ENCODE data around the gene LTBP1.
"Not testable (repeated sequence)": the region's sequence is repeated elsewhere in the genome, so short reads cannot be mapped to it uniquely, and the experiment has no call there.

Gene LTBP1

DNA sequence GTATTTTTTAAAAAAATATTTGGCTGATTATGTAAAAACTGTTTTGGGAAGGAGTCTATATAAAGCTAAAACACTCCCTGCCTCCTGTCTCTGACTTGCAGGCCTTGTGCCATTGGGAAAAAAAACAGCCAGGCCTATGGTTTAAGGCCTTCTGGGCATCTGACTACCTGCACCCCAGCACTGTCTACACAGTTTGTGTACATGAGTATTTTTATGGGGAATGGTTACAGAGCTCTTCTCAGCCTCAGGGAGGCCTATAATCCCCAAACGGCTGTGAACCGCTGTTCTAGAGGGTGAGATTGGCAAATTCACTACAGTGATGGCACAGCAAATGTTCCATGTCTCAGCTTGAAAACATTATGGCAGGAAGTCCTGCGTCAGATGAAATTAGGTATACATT is 96.1 kb downstream of the LTBP1 start:
- Histone ChIP-seq H2AFZ (ENCODE audit: low read depth) (no peak overlapping the region), H3K27me3 (ENCODE audit: insufficient read depth, low read depth) (no peaks in the 10 kb centered on the region), H3K36me3 (ENCODE audit: insufficient read depth) (no peaks in the 10 kb centered on the region), H3K79me2 (ENCODE audit: insufficient read depth, low read depth) (no peaks in the 10 kb centered on the region), H3K4me3 (IDR thresholded peaks at IDR 0.05; ENCODE audit: insufficient read depth, low read depth, low read length) (no peak overlapping the region), H3K9ac (no peak overlapping the region), H3K4me1 (ENCODE audit: low read depth, poor library complexity, severe bottlenecking) (no peaks in the 10 kb centered on the region), H4K20me1 (ENCODE audit: insufficient read depth) (no peaks in the 10 kb centered on the region), H3K4me2 (no peak overlapping the region), H3K27ac (no peak overlapping the region)
- TF ChIP-seq, protein P1, sequence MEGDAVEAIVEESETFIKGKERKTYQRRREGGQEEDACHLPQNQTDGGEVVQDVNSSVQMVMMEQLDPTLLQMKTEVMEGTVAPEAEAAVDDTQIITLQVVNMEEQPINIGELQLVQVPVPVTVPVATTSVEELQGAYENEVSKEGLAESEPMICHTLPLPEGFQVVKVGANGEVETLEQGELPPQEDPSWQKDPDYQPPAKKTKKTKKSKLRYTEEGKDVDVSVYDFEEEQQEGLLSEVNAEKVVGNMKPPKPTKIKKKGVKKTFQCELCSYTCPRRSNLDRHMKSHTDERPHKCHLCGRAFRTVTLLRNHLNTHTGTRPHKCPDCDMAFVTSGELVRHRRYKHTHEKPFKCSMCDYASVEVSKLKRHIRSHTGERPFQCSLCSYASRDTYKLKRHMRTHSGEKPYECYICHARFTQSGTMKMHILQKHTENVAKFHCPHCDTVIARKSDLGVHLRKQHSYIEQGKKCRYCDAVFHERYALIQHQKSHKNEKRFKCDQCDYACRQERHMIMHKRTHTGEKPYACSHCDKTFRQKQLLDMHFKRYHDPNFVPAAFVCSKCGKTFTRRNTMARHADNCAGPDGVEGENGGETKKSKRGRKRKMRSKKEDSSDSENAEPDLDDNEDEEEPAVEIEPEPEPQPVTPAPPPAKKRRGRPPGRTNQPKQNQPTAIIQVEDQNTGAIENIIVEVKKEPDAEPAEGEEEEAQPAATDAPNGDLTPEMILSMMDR (conservative IDR thresholded peaks at IDR 0.05; ENCODE audit: low read depth, low read length) = no peak

DNA sequence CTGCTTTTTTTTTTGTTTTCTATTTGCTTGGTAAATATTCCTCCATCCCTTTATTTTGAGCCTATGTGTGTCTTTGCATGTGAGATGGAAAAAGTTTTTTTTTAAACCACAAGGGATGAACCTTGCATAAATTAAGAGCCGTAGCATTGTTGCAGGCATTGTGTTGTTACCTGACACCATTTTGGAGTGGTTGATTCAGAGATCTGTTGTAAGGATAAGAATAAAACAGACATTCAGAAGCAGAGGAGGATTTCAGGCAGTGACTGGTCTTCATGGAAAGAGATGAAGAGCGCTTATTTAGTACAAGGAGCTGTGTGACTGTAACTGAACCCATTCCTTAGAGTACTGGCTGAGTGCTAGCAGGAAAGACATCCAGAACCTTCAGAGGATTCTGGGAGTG is 101.2 kb downstream of the LTBP1 start:
- no peaks in the 10 kb centered on the region for H3K4me1 ChIP-seq (ENCODE audit: low read depth, poor library complexity, severe bottlenecking)
- no peaks in the 10 kb centered on the region for H4K20me1 ChIP-seq (ENCODE audit: insufficient read depth)
- no peak overlapping the region for H3K4me3 ChIP-seq (IDR thresholded peaks at IDR 0.05; ENCODE audit: insufficient read depth, low read depth, low read length)
- H3K36me3 ChIP-seq (ENCODE audit: insufficient read depth) = no peaks in the 10 kb centered on the region
- H3K27ac ChIP-seq = no peak overlapping the region
- no peaks in the 10 kb centered on the region for H3K79me2 ChIP-seq (ENCODE audit: insufficient read depth, low read depth)
- H3K4me2 ChIP-seq = no peak overlapping the region
- no peak overlapping the region for H3K9ac ChIP-seq
- TF ChIP-seq, protein P1 (conservative IDR thresholded peaks at IDR 0.05; ENCODE audit: low read depth, low read length) = no peak
- no peaks in the 10 kb centered on the region for H3K27me3 ChIP-seq (ENCODE audit: insufficient read depth, low read depth)
- H2AFZ ChIP-seq (ENCODE audit: low read depth) = no peak overlapping the region

DNA sequence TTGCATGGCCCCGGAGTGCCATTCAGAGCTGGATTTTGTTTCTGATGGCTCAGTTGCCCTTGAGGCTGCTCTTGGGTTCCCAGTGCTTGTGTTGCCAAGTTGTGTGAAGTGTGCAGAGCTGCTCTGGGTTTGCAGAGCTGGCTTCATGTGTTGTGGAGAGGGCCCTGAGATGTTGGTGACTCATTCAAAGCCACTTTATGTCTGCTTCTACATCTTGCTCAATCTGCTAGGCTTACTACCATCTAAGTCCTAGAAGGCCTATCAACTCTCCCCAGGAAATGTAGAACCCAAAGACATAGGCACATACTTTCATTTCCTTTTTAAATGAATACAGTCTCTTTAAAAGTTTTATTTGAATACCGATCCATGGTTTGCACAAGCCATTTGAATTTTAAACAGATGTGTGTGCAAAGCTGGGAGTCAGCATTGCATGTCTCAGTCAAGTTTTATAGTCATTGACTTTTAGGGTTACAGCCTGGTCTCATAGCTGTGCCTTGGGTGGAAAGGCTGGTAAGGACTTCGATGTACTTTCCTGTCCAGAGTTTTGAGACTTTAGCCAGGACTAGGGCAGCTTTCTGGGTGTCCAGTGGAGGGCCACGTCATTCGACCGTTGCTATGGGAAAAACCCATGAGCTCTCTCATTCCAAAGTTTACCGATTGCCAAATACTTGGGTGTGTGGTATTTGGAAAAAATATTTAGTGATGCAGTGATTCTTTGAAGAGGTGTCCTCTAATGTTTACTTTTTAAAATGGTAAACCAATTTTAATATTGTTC is 105.0 kb downstream of the LTBP1 start:
- no peaks in the 10 kb centered on the region for H4K20me1 ChIP-seq (ENCODE audit: insufficient read depth)
- no peaks in the 10 kb centered on the region for H3K36me3 ChIP-seq (ENCODE audit: insufficient read depth)
- H3K9ac ChIP-seq = no peak overlapping the region
- no peaks in the 10 kb centered on the region for H3K79me2 ChIP-seq (ENCODE audit: insufficient read depth, low read depth)
- TF ChIP-seq, protein P1 (conservative IDR thresholded peaks at IDR 0.05; ENCODE audit: low read depth, low read length) = no peak
- no peak overlapping the region for H3K27ac ChIP-seq
- no peak overlapping the region for H3K4me2 ChIP-seq
- no peak overlapping the region for H2AFZ ChIP-seq (ENCODE audit: low read depth)
- no peak overlapping the region for H3K4me3 ChIP-seq (IDR thresholded peaks at IDR 0.05; ENCODE audit: insufficient read depth, low read depth, low read length)
- no peaks in the 10 kb centered on the region for H3K4me1 ChIP-seq (ENCODE audit: low read depth, poor library complexity, severe bottlenecking)
- H3K27me3 ChIP-seq (ENCODE audit: insufficient read depth, low read depth) = no peaks in the 10 kb centered on the region

DNA sequence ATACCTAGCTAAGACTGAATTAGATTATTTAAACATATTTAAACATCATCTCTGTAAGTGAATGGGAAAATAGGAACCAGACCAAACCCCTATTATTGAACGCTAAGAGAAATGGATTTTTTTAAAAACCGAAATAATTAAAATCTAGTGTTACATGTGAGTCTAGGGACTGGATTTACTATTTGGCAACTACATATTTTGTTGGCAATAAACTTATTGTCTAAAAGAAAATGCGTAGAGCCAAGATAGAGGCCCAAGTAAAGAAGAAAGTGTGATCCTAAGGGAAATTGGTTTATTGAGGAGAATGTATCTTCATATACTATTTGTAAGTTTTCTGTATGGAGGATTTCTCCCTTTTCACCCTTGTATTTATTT is 105.6 kb downstream of the LTBP1 start:
- Histone ChIP-seq H3K4me2 (no peak overlapping the region), H2AFZ (ENCODE audit: low read depth) (no peak overlapping the region), H3K4me3 (IDR thresholded peaks at IDR 0.05; ENCODE audit: insufficient read depth, low read depth, low read length) (no peak overlapping the region), H3K27me3 (ENCODE audit: insufficient read depth, low read depth) (no peaks in the 10 kb centered on the region), H3K4me1 (ENCODE audit: low read depth, poor library complexity, severe bottlenecking) (no peaks in the 10 kb centered on the region), H3K36me3 (ENCODE audit: insufficient read depth) (no peaks in the 10 kb centered on the region), H3K27ac (no peak overlapping the region), H3K79me2 (ENCODE audit: insufficient read depth, low read depth) (no peaks in the 10 kb centered on the region), H3K9ac (no peak overlapping the region), H4K20me1 (ENCODE audit: insufficient read depth) (no peaks in the 10 kb centered on the region)
- TF ChIP-seq, protein P1 (conservative IDR thresholded peaks at IDR 0.05; ENCODE audit: low read depth, low read length) = no peak

DNA sequence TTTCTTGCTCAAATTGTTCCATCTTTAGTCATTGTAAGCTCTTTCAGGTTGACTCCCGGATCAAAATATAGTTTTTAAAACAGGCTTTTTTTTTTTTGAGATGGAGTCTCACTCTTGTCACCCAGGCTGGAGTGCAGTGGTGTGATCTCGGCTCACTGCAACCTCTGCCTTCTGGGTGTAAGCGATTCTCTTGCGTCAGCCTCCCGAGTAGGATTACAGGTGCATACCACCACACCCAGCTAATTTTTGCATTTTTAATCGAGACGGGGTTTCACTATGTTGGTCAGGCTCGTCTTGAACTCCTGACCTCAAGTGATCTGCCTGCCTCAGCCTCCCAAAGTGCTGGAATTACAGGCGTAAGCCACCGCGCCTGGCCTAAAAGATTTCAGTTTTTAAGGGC is 106.0 kb downstream of the LTBP1 start:
- not testable (repeated sequence) for H3K4me3 ChIP-seq (IDR thresholded peaks at IDR 0.05; ENCODE audit: insufficient read depth, low read depth, low read length); H3K9ac ChIP-seq; H3K4me1 ChIP-seq (ENCODE audit: low read depth, poor library complexity, severe bottlenecking); H3K79me2 ChIP-seq (ENCODE audit: insufficient read depth, low read depth); H2AFZ ChIP-seq (ENCODE audit: low read depth); H3K27ac ChIP-seq; H3K36me3 ChIP-seq (ENCODE audit: insufficient read depth); H3K4me2 ChIP-seq; H4K20me1 ChIP-seq (ENCODE audit: insufficient read depth); H3K27me3 ChIP-seq (ENCODE audit: insufficient read depth, low read depth)

Measured in KMS-11 (cell line).